Dermis lymphatic vessel endothelial cell (primary cell): ENCODE data around the gene TMEM53. TPM values are rescaled to one million over a fixed set of nuclear protein-coding genes. Genes with fewer than 3 reads are reported as not detected.

ENCODE experiments used
- total RNA-seq: library from RNA; depleted of rRNA; stranded (reverse); fragments of >200 nt; gene quantifications from 2 replicates; pipeline ENCODE4 v1.2.1, GENCODE V29; 2014

Gene TMEM53
- 5.3 and 6.2 TPM in 2 replicates for total RNA-seq

GRCh38 chr1:44674113-44675000, at the start of gene TMEM53, which contains the start of gene ARMH1:
TMEM53 (minus strand) TSS chr1:44674481; CDS start chr1:44674391, 90 bp downstream.
ARMH1 (plus strand) TSS chr1:44674714; CDS start chr1:44689698, 14,984 bp downstream.

Other genes with a start within 250 kb of the TMEM53 start
- gene ARMH1, start 233 bp upstream of the TMEM53 start, total RNA-seq: not detected in 2 replicates
- not detected in 2 replicates for gene RNU5D-1, start 56.7 kb upstream of the TMEM53 start, total RNA-seq
- gene KIF2C, start 65.4 kb upstream of the TMEM53 start, total RNA-seq: 4.7 and 5.2 TPM in 2 replicates
- gene RPS8, start 101.1 kb upstream of the TMEM53 start, total RNA-seq: 1,932 and 2,076 TPM in 2 replicates
- 0.09 TPM in 1 of 2 replicates, not detected in the other for gene BEST4, start 113.7 kb upstream of the TMEM53 start, total RNA-seq
- gene PLK3, start 125.9 kb upstream of the TMEM53 start, total RNA-seq: 13.4 and 20.0 TPM in 2 replicates
- 0.26 and 2.2 TPM in 2 replicates for gene DYNLT4, start 132.9 kb upstream of the TMEM53 start, total RNA-seq
- gene BTBD19, start 134.0 kb upstream of the TMEM53 start, total RNA-seq: 4.2 and 6.2 TPM in 2 replicates
- 0.09 TPM in 1 of 2 replicates, not detected in the other for gene PTCH2, start 168.8 kb upstream of the TMEM53 start, total RNA-seq